Fibroblast of gingiva (primary cell): Measurements from ENCODE around the gene RPSA.
"Not testable (repeated sequence)": the region's sequence is repeated elsewhere in the genome, so short reads cannot be mapped to it uniquely, and the experiment has no call there.

Experiments used
- DNase-seq: peaks from one replicate; pipeline ENCODE4 v3.0.0-alpha.2; 2011; ENCODE audit warnings: low read depth

The RPSA gene

DNA sequence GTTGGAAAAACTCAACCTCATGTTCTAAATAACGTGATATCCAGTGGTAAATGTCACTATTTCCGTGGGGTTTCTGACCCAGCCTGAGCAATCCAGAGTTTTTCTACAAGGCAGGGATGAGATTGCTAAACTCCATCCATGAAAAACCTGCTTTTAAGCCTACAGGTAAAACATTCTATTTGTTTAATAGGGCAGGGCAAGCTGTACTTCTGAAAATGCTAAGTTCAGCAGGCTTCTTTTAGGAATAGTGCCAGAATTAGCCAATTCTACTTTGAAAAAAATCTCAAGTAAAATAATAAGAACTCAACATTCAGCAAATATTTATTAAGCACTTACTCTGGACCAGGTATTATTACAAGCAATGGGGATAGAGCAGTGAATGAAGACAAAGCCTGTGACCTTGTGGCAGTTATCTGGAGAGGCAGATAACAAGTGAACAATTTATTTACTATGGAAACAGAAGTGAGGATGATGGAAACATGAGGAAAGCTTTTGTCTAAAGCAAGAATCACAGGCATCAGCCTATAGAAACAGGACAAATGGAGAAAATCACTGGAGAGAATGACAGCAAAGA lies 13.3 kb downstream of the RPSA start:
- DNase-seq: no peak

DNA sequence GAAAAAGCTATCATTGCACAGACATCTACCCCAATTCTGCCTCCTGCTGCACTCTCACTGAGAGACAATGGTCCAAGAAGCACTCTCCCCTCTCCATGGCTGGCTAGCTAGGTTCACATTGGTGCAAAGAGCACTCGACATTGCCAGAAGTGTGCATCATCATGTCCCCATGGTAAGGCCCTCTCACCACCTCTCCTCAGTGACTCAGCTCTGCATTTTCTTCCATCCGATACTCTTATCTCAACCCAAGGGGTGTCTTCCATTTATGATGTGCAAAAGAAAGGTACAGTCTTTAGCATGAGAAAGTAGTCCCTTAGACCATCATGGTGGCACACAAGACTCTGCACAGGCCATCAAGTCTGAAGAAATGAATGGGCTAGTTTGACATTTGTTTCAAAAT lies 14.0 kb downstream of the RPSA start:
- no peak for DNase-seq

GRCh38 chr3:39423436-39423970 lies 17.0 kb downstream of the RPSA start:
- no peak for DNase-seq

DNA sequence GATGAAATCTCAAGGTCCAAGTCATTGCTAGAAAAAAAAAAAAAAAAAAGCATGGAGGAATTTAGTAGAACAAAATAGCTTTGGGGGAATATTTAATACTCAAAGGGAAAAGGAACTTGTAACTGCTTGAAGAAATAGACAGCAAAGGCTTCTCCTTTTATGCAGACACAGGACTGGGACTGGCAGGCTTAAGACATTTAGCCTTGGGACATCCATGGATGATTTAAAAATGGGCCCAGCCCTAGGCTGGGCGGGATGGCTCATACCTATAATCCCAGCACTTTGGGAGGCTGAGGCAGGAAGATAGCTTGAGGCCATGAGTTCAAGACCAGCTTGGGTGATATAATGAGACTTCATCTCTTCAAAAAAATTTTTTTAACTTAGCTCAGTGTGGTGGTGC lies 19.8 kb downstream of the RPSA start:
- no peak for DNase-seq

- no peak for DNase-seq
Observed at GRCh38 chr3:39427506-39427905, 21.0 kb downstream of the RPSA start.

DNA sequence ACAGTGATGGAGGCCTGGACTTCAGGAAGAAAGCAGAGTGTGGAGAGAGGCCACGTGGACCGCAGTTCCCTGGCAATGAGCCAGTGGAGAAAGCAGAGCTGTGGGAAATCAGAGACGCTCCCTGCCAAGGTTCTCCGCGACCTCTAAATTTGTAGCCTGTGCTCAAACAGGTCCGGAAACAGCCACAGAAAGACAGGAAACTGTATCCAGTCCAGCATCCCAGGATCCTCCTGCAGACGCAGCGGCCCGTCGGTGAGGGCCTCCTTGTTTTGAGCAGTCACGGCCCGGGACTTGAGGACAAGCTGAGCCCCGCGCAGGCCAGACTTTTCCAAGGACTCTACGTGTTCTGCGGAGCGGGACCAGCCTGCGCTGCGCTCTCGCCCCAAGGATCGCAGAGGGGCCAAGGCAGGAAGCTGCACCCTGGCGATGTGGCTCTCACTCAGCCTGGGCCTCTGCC lies 22.3 kb downstream of the RPSA start:
- DNase-seq: no peak

GRCh38 chr3:39429466-39429865 lies 22.9 kb downstream of the RPSA start:
- no peak for DNase-seq

DNA sequence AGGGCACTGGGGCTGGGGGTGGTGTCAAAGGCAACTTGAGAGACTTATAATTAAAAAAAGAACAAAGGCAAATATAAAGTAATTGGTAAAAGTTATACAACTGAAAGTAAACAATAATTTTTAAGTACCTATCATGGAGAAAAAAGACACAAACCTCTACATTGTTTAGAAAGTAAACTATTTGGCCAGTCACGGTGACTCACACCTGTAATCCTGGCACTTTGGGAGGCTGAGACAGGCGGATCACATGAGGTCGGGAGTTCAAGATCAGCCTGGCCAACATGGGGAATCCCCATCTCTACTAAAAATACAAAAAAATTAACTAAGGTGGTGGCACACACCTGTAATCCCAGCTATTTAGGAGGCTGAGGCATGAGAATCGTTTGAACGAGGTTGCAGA lies 25.8 kb downstream of the RPSA start:
- DNase-seq: no peak

GRCh38 chr3:39433642-39434041 lies 27.1 kb downstream of the RPSA start:
- DNase-seq: peak; percentile 35

DNA sequence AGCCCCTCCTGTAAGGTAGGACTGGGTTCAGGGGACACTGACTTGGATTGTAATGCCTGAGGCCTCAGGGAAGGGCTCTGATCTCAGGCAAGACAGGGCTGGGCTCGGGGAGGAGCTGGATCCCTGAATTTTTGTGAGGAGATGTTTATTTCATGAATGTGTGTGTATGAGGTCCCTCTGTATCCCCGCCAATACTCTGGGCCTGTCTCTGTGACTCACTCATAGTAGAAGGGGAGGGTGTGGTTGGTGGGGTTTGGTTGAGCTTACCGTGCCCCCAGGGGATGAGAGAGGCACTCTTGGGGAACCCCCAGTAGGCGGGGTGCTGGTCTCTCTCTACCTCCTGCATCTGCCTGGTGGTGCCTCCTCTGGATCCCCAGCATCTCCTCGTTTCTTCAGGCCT lies 28.1 kb downstream of the RPSA start:
- no peak for DNase-seq

DNA sequence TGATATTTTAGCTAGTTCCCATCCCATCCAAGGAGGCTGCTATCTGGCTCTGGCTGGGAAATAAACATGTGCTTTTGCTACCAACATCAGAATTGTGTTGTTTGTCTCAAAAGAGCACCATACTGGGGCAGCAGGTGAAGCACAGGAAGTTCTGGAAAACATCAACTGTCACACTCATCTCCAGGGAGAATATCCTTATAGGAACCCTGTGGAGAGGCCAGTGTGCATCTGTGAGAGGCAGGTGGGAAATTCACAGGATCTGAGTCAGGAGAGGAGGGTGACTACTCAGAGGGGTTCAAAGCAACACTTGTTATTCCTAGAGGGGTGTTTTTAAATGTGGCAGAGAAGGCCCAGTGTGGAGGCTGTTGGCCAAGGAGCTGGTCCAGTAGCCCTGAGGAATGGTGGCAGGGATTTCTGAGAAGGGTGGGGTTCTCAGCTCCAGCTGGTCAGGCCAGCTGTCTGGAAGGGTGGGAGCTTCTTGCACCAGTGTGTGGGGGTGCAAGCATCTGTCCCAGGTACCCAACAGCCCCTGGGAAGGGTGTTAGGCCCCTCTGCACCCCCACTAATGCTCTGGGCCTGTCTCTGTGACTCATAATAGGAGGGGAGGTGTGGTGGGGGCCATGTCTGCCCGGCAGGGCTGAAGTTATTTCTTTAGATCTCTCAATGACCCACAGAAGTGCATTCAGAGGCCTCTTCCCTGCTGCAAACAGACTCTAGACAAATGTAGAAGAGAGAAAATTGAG lies 28.7 kb downstream of the RPSA start:
- DNase-seq: no peak

- no peak for DNase-seq
Observed at GRCh38 chr3:39438880-39439279, 32.4 kb downstream of the RPSA start.

DNA sequence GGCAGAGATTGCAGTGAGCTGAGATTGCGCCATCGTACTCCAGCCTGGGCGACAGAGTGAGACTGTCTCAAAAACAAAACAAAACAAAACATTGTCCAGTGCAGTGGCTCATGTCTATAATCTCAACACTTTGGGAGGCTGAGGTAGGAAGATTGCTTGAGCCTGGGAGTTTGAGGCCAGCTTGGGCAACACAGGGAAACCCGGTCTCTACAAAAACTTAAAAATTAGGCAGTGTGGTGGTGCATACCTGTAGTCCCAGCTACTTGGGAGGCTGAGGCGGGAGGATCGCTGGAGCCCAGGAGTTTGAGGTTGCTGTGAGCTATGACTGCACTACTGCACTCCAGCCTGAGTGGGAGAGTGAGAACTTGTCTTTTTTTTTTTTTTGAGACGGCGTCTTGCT lies 33.8 kb downstream of the RPSA start:
- DNase-seq: no peak

DNA sequence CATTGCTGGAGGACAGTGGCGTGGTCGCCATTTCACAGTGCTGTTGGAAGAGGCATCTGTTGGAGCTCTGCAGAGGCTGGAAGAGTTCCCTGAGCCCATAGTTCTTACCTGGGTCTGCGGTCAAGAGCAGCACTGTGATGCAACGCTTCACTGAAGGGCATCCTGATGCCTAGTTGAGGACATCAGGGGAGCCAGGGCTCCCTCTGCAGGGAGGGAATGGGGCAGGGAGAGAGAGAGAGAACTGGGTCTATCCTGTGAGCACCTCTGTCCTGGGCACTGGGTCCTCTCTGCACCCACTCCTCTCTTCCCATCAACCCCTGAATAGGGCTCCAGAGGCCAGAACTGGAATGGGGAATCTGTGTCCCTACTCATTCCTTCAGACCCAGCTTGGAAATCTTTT lies 37.0 kb downstream of the RPSA start:
- no peak for DNase-seq

DNA sequence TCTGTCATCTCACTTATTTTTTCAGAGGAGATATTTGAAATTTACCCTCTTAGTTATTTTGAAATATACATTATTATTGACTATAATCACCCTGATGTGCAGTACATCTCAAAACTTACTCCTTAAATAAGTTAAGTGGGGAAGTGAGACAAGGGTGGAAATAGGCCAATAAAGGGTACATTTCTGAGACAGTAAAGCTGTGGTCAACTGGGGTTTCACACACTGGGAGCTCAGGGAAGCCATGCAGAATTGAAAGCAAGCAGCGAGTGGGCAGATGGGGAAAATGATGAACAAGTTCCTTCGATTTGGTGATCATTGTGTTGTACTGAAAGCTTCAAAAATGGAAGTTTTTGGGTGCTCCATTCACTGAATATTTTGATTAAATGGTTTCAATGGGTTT lies 39.4 kb downstream of the RPSA start:
- DNase-seq: no peak

DNA sequence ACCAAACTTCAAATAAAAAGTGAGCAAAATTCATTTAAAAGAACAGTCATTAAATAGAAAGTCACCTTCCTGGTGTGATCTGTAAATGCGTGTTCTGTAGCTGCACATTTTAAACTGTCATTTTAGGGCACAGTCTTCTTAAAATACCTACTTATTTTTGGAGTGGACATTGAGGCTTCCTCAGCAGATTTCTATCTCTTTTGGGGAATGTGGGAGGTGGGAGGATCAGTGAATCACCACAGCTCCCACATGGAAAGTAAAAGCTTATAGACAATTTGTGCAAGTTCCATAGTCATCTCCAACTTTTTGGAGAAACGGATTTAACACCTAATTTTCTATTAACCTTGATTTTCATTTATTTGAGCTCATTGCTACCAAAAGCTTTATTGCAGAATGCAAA lies 39.9 kb downstream of the RPSA start:
- DNase-seq: no peak

- peak; percentile 79 for DNase-seq
Observed at GRCh38 chr3:39447637-39448483, 41.3 kb downstream of the RPSA start.

DNA sequence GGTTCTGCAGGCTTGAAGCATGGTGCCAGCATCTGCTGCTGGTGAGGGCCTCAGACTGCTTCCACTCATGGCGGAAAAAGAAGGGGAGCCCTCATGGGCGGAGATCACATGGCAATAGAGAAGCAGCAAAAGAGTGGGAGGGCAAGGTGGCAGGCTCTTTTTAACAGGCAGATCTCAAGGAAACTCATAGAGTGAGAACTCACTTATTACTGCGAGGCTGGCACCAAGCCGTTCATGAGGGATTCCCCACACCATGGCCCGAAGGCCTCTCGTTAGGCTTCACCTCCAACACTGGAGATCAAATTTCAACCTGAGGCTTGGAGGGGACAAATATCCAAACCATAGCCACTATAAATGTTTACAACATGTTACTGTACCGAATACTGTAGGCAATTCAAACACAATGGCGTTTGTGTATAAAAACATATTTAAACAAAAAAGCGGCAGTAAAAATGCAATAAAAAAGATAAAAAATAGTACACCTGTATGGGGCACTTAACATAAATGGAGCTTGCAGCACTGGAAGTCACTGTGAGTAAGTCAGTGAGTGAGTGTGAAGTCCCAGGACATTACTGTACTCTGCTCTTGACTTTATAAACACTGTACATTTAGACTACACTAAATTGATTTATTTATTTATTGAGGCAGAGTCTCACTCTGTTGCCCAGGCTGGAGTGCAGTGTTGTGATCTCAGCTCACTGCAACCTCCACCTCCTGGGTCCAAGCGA lies 42.1 kb downstream of the RPSA start:
- no peak for DNase-seq

GRCh38 chr3:39449796-39450195 lies 43.3 kb downstream of the RPSA start:
- DNase-seq: no peak

DNA sequence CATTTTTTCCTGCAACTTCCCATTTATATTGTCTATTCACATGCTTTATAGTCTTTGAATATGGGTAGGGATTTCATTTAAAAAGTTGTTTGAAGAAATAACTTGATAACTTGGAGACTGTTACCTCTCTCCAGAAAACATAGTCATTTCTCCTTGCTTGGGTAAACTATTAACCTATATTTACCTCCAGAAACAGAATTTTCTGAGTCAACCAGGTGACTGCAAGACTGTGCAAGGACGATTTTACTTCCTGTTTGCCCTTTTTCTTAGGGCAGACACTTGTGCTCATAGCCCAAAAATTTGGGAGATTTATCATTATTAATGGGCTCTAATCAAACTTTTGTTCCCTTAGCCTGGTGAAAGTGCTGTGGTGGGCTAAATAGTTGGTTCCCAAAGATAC lies 46.6 kb downstream of the RPSA start:
- no peak for DNase-seq

- not testable (repeated sequence) for DNase-seq
Observed at GRCh38 chr3:39453872-39454271, 47.4 kb downstream of the RPSA start.

GRCh38 chr3:39454591-39455217 lies 48.2 kb downstream of the RPSA start:
- DNase-seq: no peak
